ENCODE measurements around the gene SCG3.

Gene SCG3

GRCh38 chr15:51726302-51727073 lies 45.2 kb downstream of the SCG3 start:
- peak in 3 of 56 donors; percentile 2 to 51 (median 12) for DNase-seq

GRCh38 chr15:51727141-51727897 lies 46.0 kb downstream of the SCG3 start:
- no peak for DNase-seq

- peak in 2 of 56 donors; percentile 7 to 23 for DNase-seq
Observed at GRCh38 chr15:51731549-51732267, 50.4 kb downstream of the SCG3 start.

GRCh38 chr15:51732646-51733045 lies 51.3 kb downstream of the SCG3 start:
- DNase-seq: no peak

- peak in 1 of 56 donors; percentile 13 for DNase-seq
Observed at GRCh38 chr15:51735228-51736010, 54.1 kb downstream of the SCG3 start.

GRCh38 chr15:51736069-51736468 lies 54.8 kb downstream of the SCG3 start:
- DNase-seq: no peak

- peak in 36 of 56 donors; percentile 38 to 80 (median 64) for DNase-seq
Observed at GRCh38 chr15:51736751-51737521, 55.6 kb downstream of the SCG3 start.

- DNase-seq: peak in 44 of 56 donors; percentile 36 to 78 (median 60)
Observed at GRCh38 chr15:51737522-51738305, 56.4 kb downstream of the SCG3 start, which contains the start of gene LYSMD2. Gene LYSMD2, minus strand, starts transcription at chr15:51737655. Its CDS starts 33 bp downstream, at chr15:51737622.

GRCh38 chr15:51738553-51738952 lies 57.2 kb downstream of the SCG3 start:
- DNase-seq: no peak

- no peak for DNase-seq
Observed at GRCh38 chr15:51739061-51739712, 57.9 kb downstream of the SCG3 start.

- no peak for DNase-seq
Observed at GRCh38 chr15:51749307-51749706, 68.0 kb downstream of the SCG3 start.

GRCh38 chr15:51750186-51750585 lies 68.9 kb downstream of the SCG3 start:
- no peak for DNase-seq

- DNase-seq: peak in 50 of 56 donors; percentile 23 to 83 (median 62)
Observed at GRCh38 chr15:51750792-51751696, 69.7 kb downstream of the SCG3 start, which contains the start of gene TMOD2. Gene TMOD2, plus strand, starts transcription at chr15:51751597. Its CDS starts 14,845 bp downstream, at chr15:51766442.

- peak in 28 of 56 donors; percentile 19 to 58 (median 37) for DNase-seq
Observed at GRCh38 chr15:51751697-51752683, 70.7 kb downstream of the SCG3 start.

- DNase-seq: no peak
Observed at GRCh38 chr15:51752888-51753287, 71.6 kb downstream of the SCG3 start.

GRCh38 chr15:51754267-51754666 lies 73.0 kb downstream of the SCG3 start:
- DNase-seq: no peak

Measured in nucleus accumbens (tissue), 56 donors.